Colonic mucosa (tissue), 4 donors: ENCODE measurements around the gene STAT5A. TPM values are rescaled to one million over a fixed set of nuclear protein-coding genes. Genes with fewer than 3 reads are reported as not detected.
"Not testable (repeated sequence)": the region's sequence is repeated elsewhere in the genome, so short reads cannot be mapped to it uniquely, and the experiment has no call there.

Source experiments
- DNase-seq: peaks from one replicate; pipeline ENCODE4 v3.0.0-alpha.2; 2020
- H3K27ac ChIP-seq: fragments of 200-600 bp; one replicate; pipeline ENCODE4 v1.8.0; 2021
- H3K27me3 ChIP-seq: fragments of 200-600 bp; one replicate; pipeline ENCODE4 v1.8.0; 2021
- H3K36me3 ChIP-seq: fragments of 200-600 bp; one replicate; pipeline ENCODE4 v1.8.0; 2021
- H3K4me1 ChIP-seq: fragments of 200-600 bp; one replicate; pipeline ENCODE4 v1.8.0; 2021; ENCODE audit warnings: mild to moderate bottlenecking
- H3K4me3 ChIP-seq: fragments of 200-600 bp; one replicate; pipeline ENCODE4 v1.8.0; 2021
- H3K9ac ChIP-seq, 2 donors: one replicate each; pipeline ENCODE4 v1.7.0; 2013; ENCODE audit warnings: control low read depth in 2 of 2, low read depth in 2 of 2, low read length in 2 of 2
- H3K9me3 ChIP-seq: fragments of 200-600 bp; one replicate; pipeline ENCODE4 v1.8.0; 2021
- intact Hi-C: fragments of 100-400 bp; cut with DNase I; formaldehyde crosslinking; loops from one replicate; pipeline ENCODE4 v1.14.1; 2022
- total RNA-seq, 2 donors: library from RNA; stranded (reverse); fragmentation: NEBNext Ultra II Directional in 1 of 2; extraction: Animal tissue kit (Norgen Biotek cat#: 25700) in 1 of 2; gene quantifications; one replicate each; pipeline ENCODE4 v1.2.1, GENCODE V29; 2021
- TF ChIP-seq, protein P1 (sequence below): fragments of 200-600 bp; IDR thresholded peaks from one replicate; pipeline ENCODE4 v1.8.0; 2022; ENCODE audit warnings: antibody characterized with exemption, mild to moderate bottlenecking
- donor health status: healthy.
- donor health status: DM: no; HTN: no; CAD: no.
- donor health status: DM: no; HTN: no; CAD: no.

The STAT5A gene
- total RNA-seq, 2 donors from 2014 or later = 22.0 to 22.4 TPM

DNA sequence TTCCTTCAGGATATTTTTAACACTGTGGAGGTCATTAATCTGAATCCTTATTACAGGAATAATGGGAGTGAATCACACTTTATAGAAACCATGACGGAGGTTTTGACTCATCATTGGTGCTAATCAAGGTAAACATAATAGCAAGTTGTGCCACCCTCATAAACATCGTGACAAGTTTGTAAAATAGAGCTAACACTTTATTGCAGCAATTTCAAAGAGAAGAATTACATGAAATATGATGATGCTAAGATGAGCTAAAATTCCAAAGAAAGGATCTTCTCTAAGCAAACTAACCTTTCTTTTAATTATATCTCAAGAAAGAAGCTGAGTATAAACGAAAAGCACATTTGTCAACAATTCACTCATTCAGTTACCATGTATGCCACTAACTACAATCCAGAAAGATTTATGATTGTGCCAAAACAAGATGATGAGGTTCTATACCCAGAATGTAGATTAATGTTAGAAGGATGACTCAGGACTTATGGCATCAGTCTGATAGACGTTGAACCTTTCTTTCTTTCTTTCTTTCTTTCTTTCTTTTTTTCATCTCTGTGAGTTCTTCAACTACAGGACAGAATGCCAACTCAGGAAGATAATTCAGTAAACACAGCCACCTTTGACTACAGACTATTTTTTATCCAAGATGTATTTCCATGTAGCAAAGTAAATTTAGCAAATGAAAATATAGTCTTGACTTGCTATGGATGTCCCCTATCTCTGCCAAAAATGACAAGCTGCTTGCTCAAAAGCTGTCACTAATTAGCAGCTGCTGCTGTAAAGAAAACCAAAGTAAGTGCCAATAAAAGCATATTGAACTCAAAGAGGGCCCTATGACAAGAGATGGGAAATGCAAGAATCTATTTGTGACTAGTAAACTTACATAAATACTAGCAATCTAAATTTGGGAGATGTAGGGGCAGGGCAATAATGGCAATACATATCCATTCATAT is 35.4 kb upstream of the STAT5A start:
- Histone ChIP-seq H3K36me3 (no peaks in the 10 kb centered on the region), H3K4me1 (peaks cover 5% of the 10 kb centered on the region), H3K9ac (no peak overlapping the region), H3K4me3 (no peak overlapping the region), H3K9me3 (no peaks in the 10 kb centered on the region), H3K27me3 (no peaks in the 10 kb centered on the region), H3K27ac (no peak overlapping the region)
- TF ChIP-seq, protein P1, sequence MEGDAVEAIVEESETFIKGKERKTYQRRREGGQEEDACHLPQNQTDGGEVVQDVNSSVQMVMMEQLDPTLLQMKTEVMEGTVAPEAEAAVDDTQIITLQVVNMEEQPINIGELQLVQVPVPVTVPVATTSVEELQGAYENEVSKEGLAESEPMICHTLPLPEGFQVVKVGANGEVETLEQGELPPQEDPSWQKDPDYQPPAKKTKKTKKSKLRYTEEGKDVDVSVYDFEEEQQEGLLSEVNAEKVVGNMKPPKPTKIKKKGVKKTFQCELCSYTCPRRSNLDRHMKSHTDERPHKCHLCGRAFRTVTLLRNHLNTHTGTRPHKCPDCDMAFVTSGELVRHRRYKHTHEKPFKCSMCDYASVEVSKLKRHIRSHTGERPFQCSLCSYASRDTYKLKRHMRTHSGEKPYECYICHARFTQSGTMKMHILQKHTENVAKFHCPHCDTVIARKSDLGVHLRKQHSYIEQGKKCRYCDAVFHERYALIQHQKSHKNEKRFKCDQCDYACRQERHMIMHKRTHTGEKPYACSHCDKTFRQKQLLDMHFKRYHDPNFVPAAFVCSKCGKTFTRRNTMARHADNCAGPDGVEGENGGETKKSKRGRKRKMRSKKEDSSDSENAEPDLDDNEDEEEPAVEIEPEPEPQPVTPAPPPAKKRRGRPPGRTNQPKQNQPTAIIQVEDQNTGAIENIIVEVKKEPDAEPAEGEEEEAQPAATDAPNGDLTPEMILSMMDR = no peak
- intact Hi-C loops = no loop called here
- DNase-seq = no peak

DNA sequence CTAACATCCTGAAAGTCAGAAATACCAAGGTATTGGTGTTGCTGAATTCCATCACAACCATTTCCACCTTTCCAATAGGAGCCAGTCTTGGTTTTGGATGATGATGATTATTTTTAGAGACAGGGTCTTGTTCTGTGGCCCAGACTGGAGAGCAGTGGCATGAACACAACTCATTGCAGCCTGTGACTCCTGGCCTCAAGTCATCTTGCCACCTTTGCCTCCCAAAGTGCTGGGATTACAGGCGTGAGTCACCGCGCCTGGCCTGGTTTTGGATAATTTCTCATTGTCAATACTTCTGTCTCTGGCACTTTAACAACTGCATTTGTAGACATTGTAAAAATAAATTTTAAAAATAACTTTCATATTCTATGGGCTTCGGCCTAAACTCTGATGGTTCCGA is 34.7 kb upstream of the STAT5A start:
- no peak overlapping the region for H3K4me3 ChIP-seq
- H3K36me3 ChIP-seq = no peaks in the 10 kb centered on the region
- intact Hi-C loops = no loop called here
- no peaks in the 10 kb centered on the region for H3K27me3 ChIP-seq
- DNase-seq = no peak
- H3K4me1 ChIP-seq = peaks cover 5% of the 10 kb centered on the region
- no peak overlapping the region for H3K27ac ChIP-seq
- TF ChIP-seq, protein P1 = no peak
- no peaks in the 10 kb centered on the region for H3K9me3 ChIP-seq
- no peak overlapping the region for H3K9ac ChIP-seq

DNA sequence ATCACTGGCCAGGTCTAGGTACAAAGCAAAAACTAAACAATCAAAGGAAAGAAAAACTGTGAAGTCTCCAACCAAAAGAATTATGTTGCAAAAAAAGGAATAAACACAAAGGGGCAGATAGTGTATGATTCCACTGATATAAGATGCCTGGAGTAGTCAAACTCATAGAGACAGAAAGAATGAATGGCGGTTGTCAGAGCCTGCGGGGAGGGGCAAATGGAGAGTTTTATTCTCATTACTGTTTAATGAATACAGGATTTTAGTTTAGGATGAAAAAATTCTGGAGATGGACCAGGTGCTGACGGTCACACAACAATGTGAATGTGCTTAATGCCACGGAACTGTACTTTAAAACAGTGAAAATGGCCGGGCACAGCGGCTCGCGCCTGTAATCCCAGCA is 32.9 kb upstream of the STAT5A start:
- intact Hi-C loops = no loop called here
- TF ChIP-seq, protein P1 = no peak
- DNase-seq = no peak
- no peak overlapping the region for H3K4me3 ChIP-seq
- no peaks in the 10 kb centered on the region for H3K9me3 ChIP-seq
- H3K36me3 ChIP-seq = no peaks in the 10 kb centered on the region
- no peak overlapping the region for H3K9ac ChIP-seq
- no peaks in the 10 kb centered on the region for H3K27me3 ChIP-seq
- H3K4me1 ChIP-seq = peaks cover 5% of the 10 kb centered on the region
- H3K27ac ChIP-seq = no peak overlapping the region

DNA sequence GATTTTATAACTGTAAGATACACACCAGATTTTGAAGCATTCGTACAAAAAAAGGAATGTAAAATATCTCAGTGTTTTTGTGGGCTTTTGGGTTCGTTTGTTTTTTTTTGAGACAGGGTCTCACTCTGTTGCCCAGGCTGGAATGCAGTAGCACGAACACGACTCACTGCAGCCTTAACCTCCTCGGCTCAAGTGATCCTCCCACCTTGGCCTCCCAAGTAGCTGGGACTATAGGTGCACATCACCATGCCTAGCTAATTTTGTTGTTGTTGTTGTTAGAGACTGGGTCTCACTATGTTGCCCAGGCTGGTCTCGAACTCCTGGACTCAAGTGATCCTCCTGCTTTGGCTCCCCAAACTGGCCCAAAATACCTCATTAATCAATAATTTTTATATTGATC is 28.0 kb upstream of the STAT5A start:
- Histone ChIP-seq H3K27me3 (no peaks in the 10 kb centered on the region), H3K4me1 (no peaks in the 10 kb centered on the region), H3K36me3 (no peaks in the 10 kb centered on the region), H3K9ac (no peak overlapping the region), H3K9me3 (no peaks in the 10 kb centered on the region), H3K4me3 (no peak overlapping the region), H3K27ac (no peak overlapping the region)
- intact Hi-C loops = no loop called here
- TF ChIP-seq, protein P1 = no peak
- no peak for DNase-seq

DNA sequence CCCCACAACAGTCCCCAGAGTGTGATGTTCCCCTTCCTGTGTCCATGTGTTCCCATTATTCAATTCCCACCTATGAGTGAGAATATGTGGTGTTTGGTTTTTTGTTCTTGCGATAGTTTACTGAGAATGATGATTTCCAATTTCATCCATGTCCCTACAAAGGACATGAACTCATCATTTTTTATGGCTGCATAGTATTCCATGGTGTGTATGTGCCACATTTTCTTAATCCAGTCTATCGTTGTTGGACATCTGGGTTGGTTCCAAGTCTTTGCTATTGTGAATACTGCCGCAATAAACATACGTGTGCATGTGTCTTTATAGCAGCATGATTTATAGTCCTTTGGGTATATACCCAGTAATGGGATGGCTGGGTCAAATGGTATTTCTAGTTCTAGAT is 23.9 kb upstream of the STAT5A start:
- H3K27me3 ChIP-seq, intact Hi-C loops, H3K9ac ChIP-seq, H3K36me3 ChIP-seq, H3K4me3 ChIP-seq, H3K4me1 ChIP-seq, DNase-seq, H3K9me3 ChIP-seq, H3K27ac ChIP-seq: not testable (repeated sequence)

DNA sequence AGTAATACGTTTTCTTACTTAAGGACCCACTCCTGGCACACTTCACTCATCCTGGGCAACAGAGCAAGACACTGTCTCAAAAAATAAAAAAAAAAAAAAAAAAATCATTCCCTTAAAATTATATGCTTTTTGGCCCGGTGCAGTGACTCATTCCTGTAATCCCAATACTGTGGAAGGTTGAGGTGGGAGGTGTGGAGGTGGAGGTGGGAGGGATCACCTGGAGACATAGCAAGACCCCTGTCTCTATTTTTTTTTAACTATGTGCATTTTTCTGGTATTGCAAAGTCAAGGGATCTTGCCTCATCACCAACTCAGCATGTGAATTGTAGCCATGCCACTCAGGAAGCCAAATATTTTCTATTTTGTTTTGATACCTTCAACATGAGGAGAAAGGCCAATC is 21.8 kb upstream of the STAT5A start:
- no peak for DNase-seq
- no peaks in the 10 kb centered on the region for H3K4me1 ChIP-seq
- no peak overlapping the region for H3K9ac ChIP-seq
- no peaks in the 10 kb centered on the region for H3K9me3 ChIP-seq
- TF ChIP-seq, protein P1 = no peak
- H3K27ac ChIP-seq = no peak overlapping the region
- no peaks in the 10 kb centered on the region for H3K27me3 ChIP-seq
- intact Hi-C loops = no loop called here
- no peak overlapping the region for H3K4me3 ChIP-seq
- no peaks in the 10 kb centered on the region for H3K36me3 ChIP-seq
